Right hindlimb (tissue), 1 donor: ENCODE measurements around the gene KRT79.

Experiments used
- DNase-seq: peaks from one replicate; pipeline ENCODE4 v3.0.0-alpha.2; 2018

The KRT79 gene

DNA sequence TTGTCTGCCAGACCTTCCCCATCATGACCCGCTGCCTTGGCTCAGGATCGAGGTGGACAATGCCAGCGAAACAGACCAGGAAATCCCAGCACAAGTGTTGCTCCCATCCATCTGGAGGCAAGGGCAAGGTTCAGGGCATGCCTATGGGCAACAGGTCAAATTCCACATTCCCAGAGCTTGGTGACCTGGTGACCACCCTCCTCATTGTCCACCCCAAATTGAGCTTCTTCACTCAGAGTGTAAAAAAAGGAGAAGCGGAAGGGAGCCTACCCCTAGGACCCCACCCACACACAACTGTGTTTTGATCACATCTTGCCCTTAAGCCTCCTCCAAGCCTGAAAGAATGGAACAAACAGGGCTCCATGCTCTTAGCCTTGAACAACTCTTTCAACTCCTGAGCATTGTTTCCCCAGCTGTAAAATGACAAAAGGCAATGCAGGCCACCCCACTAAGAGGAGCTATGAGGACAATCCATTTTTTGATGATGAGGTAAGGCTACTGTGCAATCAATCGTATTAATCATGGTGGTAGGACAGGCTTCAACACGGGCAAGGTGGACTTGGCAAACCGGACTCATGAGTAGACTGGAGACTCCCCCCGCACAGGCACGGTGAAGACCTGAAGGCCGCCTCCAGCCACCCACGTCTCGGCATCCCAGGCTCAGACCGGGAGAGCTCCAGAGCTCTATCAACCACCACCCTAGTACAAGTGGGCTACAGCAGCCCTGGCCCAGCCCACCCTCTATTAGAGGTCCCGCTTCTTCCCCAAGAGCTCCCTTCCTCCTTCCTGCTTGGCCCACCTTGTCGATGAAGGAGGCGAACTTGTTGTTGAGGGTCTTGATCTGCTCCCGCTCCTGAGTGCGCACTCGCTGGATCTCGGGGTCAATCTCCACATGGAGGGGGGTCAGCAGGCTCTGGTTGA lies 866 bp downstream of the KRT79 start:
- no peak for DNase-seq

DNA sequence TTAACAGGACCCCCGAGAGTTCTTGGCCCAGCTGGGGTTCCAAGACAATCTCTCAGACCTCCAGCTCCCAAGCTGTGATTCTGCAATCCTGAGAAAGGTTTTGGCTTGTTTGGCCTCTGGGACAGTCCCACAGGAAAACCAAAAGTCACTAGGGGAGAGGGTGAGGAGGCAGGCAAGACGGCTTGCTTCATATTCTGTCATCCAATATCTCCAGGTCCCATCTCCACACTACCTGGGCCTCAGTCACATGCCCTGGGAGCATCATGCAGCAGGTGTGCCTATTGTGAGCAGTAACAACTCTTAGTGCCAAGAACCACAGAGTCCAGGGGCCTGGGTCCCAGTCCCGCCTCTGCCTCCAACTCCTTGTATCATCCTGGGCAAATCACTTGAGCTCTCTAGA lies 1.7 kb downstream of the KRT79 start:
- no peak for DNase-seq

DNA sequence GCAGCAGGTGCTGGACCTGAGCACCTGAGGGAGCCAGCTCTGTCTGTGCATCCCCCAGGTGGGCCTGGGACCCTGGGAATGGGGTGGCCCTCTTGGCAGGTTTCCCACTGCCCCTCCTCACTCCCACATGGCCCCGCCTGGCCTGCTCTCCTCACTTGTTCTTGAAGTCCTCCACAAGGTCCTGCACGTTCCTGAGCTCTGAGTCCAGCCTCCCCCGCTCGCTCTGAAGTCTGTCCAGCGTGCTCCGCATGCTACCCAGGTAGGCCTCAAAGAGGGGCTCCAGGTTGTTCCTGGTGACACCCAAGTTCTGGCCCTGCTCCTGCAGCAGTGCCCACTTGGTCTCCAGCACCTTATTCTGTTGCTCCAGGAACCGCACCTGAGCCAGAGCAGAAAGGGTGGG lies 2.9 kb downstream of the KRT79 start:
- no peak for DNase-seq

GRCh38 chr12:52829986-52830770 lies 3.9 kb downstream of the KRT79 start:
- DNase-seq = no peak

- DNase-seq = no peak
Observed at GRCh38 chr12:52828591-52829021, 5.5 kb downstream of the KRT79 start.

- DNase-seq = no peak
Observed at GRCh38 chr12:52828156-52828555, 6.0 kb downstream of the KRT79 start.

GRCh38 chr12:52827499-52828090 lies 6.5 kb downstream of the KRT79 start:
- no peak for DNase-seq

- DNase-seq = no peak
Observed at GRCh38 chr12:52826611-52827498, 7.3 kb downstream of the KRT79 start.

- no peak for DNase-seq
Observed at GRCh38 chr12:52825961-52826360, 8.2 kb downstream of the KRT79 start.

GRCh38 chr12:52824741-52825410 lies 9.2 kb downstream of the KRT79 start:
- DNase-seq = no peak

DNA sequence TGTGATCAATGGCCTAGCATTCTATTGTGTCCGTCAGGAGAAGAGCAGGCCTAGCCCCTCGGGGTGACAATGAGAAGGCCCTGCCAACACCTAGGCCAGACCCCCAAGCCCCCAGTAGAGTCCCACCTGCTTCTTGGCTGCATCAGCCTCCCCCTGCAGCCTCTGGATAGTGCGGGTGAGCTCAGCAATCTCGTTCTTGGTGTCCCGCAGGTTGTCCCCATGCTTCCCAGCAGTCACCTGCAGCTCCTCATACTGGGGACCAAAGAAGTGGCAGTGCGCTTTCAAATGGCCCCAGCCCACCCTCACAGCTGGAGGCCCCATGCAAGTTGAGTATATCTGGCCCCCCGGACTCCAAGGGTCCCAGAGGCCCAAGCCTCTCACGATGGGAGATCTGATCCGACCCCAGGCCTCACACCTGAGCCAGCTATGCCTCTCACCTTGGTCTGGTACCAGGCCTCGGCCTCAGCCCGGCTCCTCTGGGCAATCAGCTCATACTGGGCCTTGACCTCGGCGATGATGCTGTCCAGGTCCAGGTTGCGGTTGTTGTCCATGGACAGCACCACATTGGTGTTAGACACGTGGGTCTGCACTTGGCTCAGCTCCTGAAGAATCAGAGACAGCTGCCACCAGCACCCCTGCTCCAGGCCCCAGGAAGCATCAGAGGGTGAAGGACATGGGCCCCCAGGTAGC lies 10.2 kb downstream of the KRT79 start:
- no peak for DNase-seq

GRCh38 chr12:52822771-52823510 lies 11.2 kb downstream of the KRT79 start:
- DNase-seq = no peak

- DNase-seq = no peak
Observed at GRCh38 chr12:52821826-52822660, 12.1 kb downstream of the KRT79 start.

DNA sequence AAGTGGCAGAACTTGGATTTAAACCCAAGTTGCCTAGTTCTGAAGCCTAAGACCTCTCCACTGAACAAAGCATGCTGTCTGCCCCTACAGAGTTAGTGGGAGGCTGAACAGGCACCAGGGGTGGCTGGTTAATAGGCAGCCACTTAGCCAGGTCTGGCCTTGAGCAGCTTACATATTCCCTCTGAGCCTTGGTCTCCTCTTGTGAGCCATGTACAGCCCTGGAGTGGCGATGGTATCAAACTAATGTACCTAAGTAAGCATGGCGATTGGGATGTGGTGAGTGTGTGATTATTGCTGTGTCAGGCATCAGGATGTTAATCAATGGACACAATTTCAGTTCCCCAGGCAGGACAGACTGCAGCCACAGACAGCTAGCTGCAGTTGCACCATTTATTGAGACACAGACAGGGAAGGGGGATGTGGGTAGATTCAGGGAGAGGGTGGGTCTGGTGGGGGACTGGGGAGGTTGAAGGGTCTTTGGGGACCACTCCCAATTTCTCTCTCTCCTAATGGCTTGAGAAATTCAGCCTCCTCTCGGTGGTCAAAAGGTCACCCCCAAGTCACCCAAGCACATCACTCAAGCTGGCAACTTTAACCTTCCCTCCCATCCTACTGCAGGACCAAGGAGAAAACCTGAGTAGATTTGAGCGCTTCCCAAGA lies 12.9 kb downstream of the KRT79 start:
- DNase-seq = no peak

- DNase-seq = no peak
Observed at GRCh38 chr12:52820521-52820920, 13.6 kb downstream of the KRT79 start.

GRCh38 chr12:52819731-52820510 lies 14.2 kb downstream of the KRT79 start:
- no peak for DNase-seq

DNA sequence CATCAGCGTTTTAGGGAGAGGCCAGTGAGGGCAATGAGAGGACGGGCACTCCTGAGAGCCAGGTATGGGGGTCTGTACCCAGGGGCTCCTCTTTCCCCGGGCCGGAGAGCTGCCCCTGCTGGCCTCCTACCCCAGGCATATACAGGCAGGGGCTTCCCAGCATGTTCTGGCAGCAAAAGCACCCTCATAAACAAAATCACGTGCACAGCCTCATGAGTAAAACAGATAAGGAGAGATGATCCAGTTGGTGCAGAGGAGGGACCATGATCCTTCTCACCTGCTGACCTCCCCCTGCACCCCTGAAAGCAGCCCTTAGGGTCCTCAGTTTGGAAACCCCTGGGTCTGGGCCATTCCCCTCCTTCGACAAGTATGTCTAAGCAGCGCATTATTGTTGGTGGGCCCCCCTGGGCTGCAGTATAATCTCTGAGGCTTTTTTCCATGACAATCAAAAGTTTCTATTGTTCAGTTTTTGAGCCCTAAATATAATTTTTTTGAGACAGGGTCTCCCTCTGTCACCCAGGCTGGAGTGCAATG lies 15.2 kb downstream of the KRT79 start:
- DNase-seq = no peak

GRCh38 chr12:52818388-52818787 lies 15.7 kb downstream of the KRT79 start:
- DNase-seq = no peak
